Tibial nerve (tissue), 4 donors: ENCODE data around the gene ZNF621. TPM values are rescaled to one million over a fixed set of nuclear protein-coding genes. Genes with fewer than 3 reads are reported as not detected.
A peak's percentile ranks its signal among the peaks of the same experiment; 100 is the strongest.
"Not testable (repeated sequence)": the region's sequence is repeated elsewhere in the genome, so short reads cannot be mapped to it uniquely, and the experiment has no call there.

Experiments
- DNase-seq, 2 donors: peaks; one replicate each; pipeline ENCODE4 v3.0.0-alpha.2; 2019; ENCODE audit warnings: low spot score in 2 of 2
- H3K27ac ChIP-seq, 4 donors: fragments of 200-600 bp; sonication (generic) in 3 of 4; one replicate each; pipeline ENCODE4 v1.5.1; 2017 to 2019; ENCODE audit warnings: mild to moderate bottlenecking in 1 of 4
- H3K27me3 ChIP-seq, 2 donors: fragments of 200-600 bp; sonication (generic) in 1 of 2; one replicate each; pipeline versions ENCODE4 v1.5.1 to v1.6.0; 2017 to 2019
- H3K36me3 ChIP-seq, 3 donors: fragments of 200-600 bp; sonication (generic); one replicate each; pipeline ENCODE4 v1.5.1; 2018 to 2019
- H3K4me1 ChIP-seq, 4 donors: fragments of 200-600 bp; sonication (generic) in 3 of 4; one replicate each; pipeline ENCODE4 v1.5.1; 2017 to 2019
- H3K4me3 ChIP-seq, 4 donors: fragments of 200-600 bp; sonication (generic) in 3 of 4; one replicate each; pipeline ENCODE4 v1.5.1; 2017 to 2019; ENCODE audit warnings: mild to moderate bottlenecking in 1 of 4, moderate library complexity in 1 of 4
- H3K9me3 ChIP-seq, 4 donors: fragments of 200-600 bp; sonication (generic) in 3 of 4; one replicate each; pipeline ENCODE4 v1.5.1; 2017 to 2019
- CTCF ChIP-seq, 5 experiments: fragments of 200-600 bp in 3 of 5; fragments of 450-650 bp in 2 of 5; sonication (generic) in 3 of 5; IDR thresholded peaks; one replicate each; pipeline ENCODE4 v1.5.1; 2016 to 2019; ENCODE audit warnings: antibody characterized with exemption in 5 of 5, mild to moderate bottlenecking in 3 of 5, moderate library complexity in 2 of 5
- EP300 ChIP-seq, 2 donors: sonication (generic); formaldehyde crosslinking; IDR thresholded peaks; one replicate each; pipeline ENCODE4 v1.6.1; 2017; ENCODE audit warnings: antibody characterized with exemption in 2 of 2, mild to moderate bottlenecking in 1 of 2
- POLR2A ChIP-seq, 2 donors: fragments of 450-650 bp; IDR thresholded peaks; one replicate each; pipeline ENCODE4 v1.6.1; 2017; ENCODE audit warnings: antibody characterized with exemption in 2 of 2, mild to moderate bottlenecking in 2 of 2, moderate library complexity in 2 of 2
- WGBS, 2 donors: methylation state at CpG; one replicate each; pipeline ENCODE4 v1.1.5; 2018; 5-methylcytosine and 5-hydroxymethylcytosine counted together
- total RNA-seq, 4 donors: library from RNA; depleted of rRNA; stranded (reverse); fragments of >200 nt; gene quantifications; one replicate each; pipeline ENCODE4 v1.1.0, GENCODE V29; 2016

Gene ZNF621
- total RNA-seq, 4 donors from 2014 or later, result 18.8 to 30.8 (median 25.6) TPM

GRCh38 chr3:40532252-40532651 lies 7.5 kb downstream of the ZNF621 start:
- TF ChIP-seq CTCF (IDR thresholded peaks at IDR 0.05), result no peak
- no peak for TF ChIP-seq EP300 (IDR thresholded peaks at IDR 0.05)
- no peak for TF ChIP-seq POLR2A (IDR thresholded peaks at IDR 0.05)
- peaks cover 0 to 62% (median 6%) of the 10 kb centered on the region in 4 donors for H3K9me3 ChIP-seq
- H3K27ac ChIP-seq, result no peak overlapping the region
- H3K27me3 ChIP-seq, result no peaks in the 10 kb centered on the region
- H3K4me1 ChIP-seq, result no peaks in the 10 kb centered on the region
- WGBS, 2 donors, result 96 to 97% methylated on average over 5 of the region's 5 CpGs
- DNase-seq, result no peak
- H3K4me3 ChIP-seq, result no peak overlapping the region
- peaks cover 7 to 100% (median 39%) of the 10 kb centered on the region in 3 donors for H3K36me3 ChIP-seq

GRCh38 chr3:40534283-40534682 lies 9.5 kb downstream of the ZNF621 start:
- TF ChIP-seq CTCF (IDR thresholded peaks at IDR 0.05), result no peak
- no peak for TF ChIP-seq POLR2A (IDR thresholded peaks at IDR 0.05)
- Histone ChIP-seq H3K9me3 (peaks cover 0 to 77% (median 6%) of the 10 kb centered on the region in 4 donors), H3K27ac (no peak overlapping the region), H3K27me3 (no peaks in the 10 kb centered on the region), H3K4me1 (no peaks in the 10 kb centered on the region), H3K4me3 (no peak overlapping the region), H3K36me3 (peaks cover 7 to 99% (median 39%) of the 10 kb centered on the region in 3 donors)
- DNase-seq, result no peak

- no peaks in the 10 kb centered on the region for H3K9me3 ChIP-seq
- peaks cover 0 to 7% (median 0%) of the 10 kb centered on the region in 3 donors for H3K36me3 ChIP-seq
- no peak overlapping the region for H3K4me3 ChIP-seq
- DNase-seq, result no peak
- no peaks in the 10 kb centered on the region for H3K4me1 ChIP-seq
- no peaks in the 10 kb centered on the region for H3K27me3 ChIP-seq
- WGBS, 2 donors, result 8 to 18% methylated on average over 1 of the region's 1 CpG
- H3K27ac ChIP-seq, result peak overlapping the region in 1 of 4 donors; percentile 18
- no peak for TF ChIP-seq CTCF (IDR thresholded peaks at IDR 0.05)
- no peak for TF ChIP-seq POLR2A (IDR thresholded peaks at IDR 0.05)
- TF ChIP-seq EP300 (IDR thresholded peaks at IDR 0.05), result no peak
Measured at GRCh38 chr3:40546816-40547215, 22.1 kb downstream of the ZNF621 start.

- no peak for DNase-seq
- Histone ChIP-seq H3K36me3 (peaks cover 0 to 7% (median 0%) of the 10 kb centered on the region in 3 donors), H3K9me3 (no peaks in the 10 kb centered on the region), H3K27ac (no peak overlapping the region), H3K4me1 (no peaks in the 10 kb centered on the region), H3K27me3 (no peaks in the 10 kb centered on the region), H3K4me3 (no peak overlapping the region)
- TF ChIP-seq CTCF (IDR thresholded peaks at IDR 0.05) (no peak), EP300 (IDR thresholded peaks at IDR 0.05) (no peak)
- 96 to 100% methylated on average over 1 of the region's 1 CpG for WGBS, 2 donors
Measured at GRCh38 chr3:40550167-40550566, 25.4 kb downstream of the ZNF621 start.

- Histone ChIP-seq H3K9me3 (no peaks in the 10 kb centered on the region), H3K36me3 (peaks cover 0 to 16% (median 0%) of the 10 kb centered on the region in 3 donors), H3K27ac (no peak overlapping the region), H3K27me3 (no peaks in the 10 kb centered on the region), H3K4me1 (no peaks in the 10 kb centered on the region), H3K4me3 (no peak overlapping the region)
- 83% methylated on average over 7 of the region's 7 CpGs for WGBS, 2 donors
- TF ChIP-seq CTCF (IDR thresholded peaks at IDR 0.05) (no peak), POLR2A (IDR thresholded peaks at IDR 0.05) (no peak), EP300 (IDR thresholded peaks at IDR 0.05) (no peak)
- DNase-seq, result no peak
Measured at GRCh38 chr3:40557575-40558161, 32.9 kb downstream of the ZNF621 start.

- H3K4me1 ChIP-seq, DNase-seq, H3K27ac ChIP-seq, H3K27me3 ChIP-seq, H3K4me3 ChIP-seq, H3K9me3 ChIP-seq: not testable (repeated sequence)
- WGBS, 2 donors, result 83 to 85% methylated on average over 9 of the region's 9 CpGs
- peaks cover 0 to 16% (median 0%) of the 10 kb centered on the region in 3 donors for H3K36me3 ChIP-seq
Measured at GRCh38 chr3:40562482-40562881, 37.7 kb downstream of the ZNF621 start.

GRCh38 chr3:40565629-40566028 lies 40.9 kb downstream of the ZNF621 start:
- H3K4me1 ChIP-seq, DNase-seq, H3K36me3 ChIP-seq, H3K9me3 ChIP-seq, H3K27me3 ChIP-seq, H3K4me3 ChIP-seq, H3K27ac ChIP-seq: not testable (repeated sequence)
- WGBS, 2 donors, result 87 to 89% methylated on average over 5 of the region's 5 CpGs
